ENCODE measurements around the gene LIPT2.

DNA sequence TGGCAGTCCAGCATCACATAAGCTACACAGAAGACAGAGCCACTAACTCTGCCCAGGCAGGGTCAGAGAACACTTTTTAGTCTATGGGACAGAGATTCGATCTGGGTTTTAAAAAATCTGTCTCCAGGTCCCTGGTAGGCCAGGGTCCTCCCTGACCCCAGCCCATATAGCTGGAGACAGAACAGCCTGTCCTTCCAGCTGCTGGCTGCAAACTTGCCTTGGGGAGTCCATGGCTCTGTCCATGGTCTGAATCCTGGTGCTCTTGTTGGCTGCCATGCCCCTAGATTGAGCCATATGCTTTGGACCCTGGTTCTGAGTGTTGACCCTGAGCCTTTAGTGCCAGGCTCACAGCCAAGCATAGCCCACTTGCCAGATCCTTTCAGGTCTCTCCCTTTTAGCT, 13.3 kb upstream of the LIPT2 start:
- TF ChIP-seq ESRRG (CRISPR knock-in tag; IDR thresholded peaks at IDR 0.05) = no peak
- no peak for TF ChIP-seq ZFP3 (CRISPR knock-in tag; IDR thresholded peaks at IDR 0.05)
- no peak for TF ChIP-seq RARB (CRISPR knock-in tag; IDR thresholded peaks at IDR 0.05)
- TF ChIP-seq, protein P1, sequence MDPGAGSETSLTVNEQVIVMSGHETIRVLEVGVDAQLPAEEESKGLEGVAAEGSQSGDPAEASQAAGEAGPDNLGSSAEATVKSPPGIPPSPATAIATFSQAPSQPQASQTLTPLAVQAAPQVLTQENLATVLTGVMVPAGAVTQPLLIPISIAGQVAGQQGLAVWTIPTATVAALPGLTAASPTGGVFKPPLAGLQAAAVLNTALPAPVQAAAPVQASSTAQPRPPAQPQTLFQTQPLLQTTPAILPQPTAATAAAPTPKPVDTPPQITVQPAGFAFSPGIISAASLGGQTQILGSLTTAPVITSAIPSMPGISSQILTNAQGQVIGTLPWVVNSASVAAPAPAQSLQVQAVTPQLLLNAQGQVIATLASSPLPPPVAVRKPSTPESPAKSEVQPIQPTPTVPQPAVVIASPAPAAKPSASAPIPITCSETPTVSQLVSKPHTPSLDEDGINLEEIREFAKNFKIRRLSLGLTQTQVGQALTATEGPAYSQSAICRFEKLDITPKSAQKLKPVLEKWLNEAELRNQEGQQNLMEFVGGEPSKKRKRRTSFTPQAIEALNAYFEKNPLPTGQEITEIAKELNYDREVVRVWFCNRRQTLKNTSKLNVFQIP (CRISPR knock-in tag; IDR thresholded peaks at IDR 0.05; ENCODE audit: borderline replicate concordance, low read depth) = no peak
- TF ChIP-seq, protein P2, sequence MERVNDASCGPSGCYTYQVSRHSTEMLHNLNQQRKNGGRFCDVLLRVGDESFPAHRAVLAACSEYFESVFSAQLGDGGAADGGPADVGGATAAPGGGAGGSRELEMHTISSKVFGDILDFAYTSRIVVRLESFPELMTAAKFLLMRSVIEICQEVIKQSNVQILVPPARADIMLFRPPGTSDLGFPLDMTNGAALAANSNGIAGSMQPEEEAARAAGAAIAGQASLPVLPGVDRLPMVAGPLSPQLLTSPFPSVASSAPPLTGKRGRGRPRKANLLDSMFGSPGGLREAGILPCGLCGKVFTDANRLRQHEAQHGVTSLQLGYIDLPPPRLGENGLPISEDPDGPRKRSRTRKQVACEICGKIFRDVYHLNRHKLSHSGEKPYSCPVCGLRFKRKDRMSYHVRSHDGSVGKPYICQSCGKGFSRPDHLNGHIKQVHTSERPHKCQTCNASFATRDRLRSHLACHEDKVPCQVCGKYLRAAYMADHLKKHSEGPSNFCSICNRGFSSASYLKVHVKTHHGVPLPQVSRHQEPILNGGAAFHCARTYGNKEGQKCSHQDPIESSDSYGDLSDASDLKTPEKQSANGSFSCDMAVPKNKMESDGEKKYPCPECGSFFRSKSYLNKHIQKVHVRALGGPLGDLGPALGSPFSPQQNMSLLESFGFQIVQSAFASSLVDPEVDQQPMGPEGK (CRISPR knock-in tag; IDR thresholded peaks at IDR 0.05; ENCODE audit: borderline replicate concordance) = no peak
- no peak for TF ChIP-seq ZNF8 (CRISPR knock-in tag; IDR thresholded peaks at IDR 0.05)
- TF ChIP-seq ISL1 (CRISPR knock-in tag; IDR thresholded peaks at IDR 0.05) = no peak
- TF ChIP-seq ARNTL (CRISPR knock-in tag; IDR thresholded peaks at IDR 0.05; ENCODE audit: borderline replicate concordance, low read depth) = no peak
- no peak for TF ChIP-seq ZC3H10 (CRISPR knock-in tag; IDR thresholded peaks at IDR 0.05)

All from SK-N-SH treated with all-trans-retinoic acid at 6 μM for 48 hours (cell line).